Vagina (tissue), 2 donors: ENCODE measurements around the gene CRIP2. TPM values are rescaled to one million over a fixed set of nuclear protein-coding genes. Genes with fewer than 3 reads are reported as not detected.

ENCODE experiments used
- DNase-seq, 2 donors: peaks; one replicate each; pipeline ENCODE4 v3.0.0-alpha.2; 2017; ENCODE audit errors: extremely low spot score in 2 of 2
- H3K27ac ChIP-seq: fragments of 200-600 bp; sonication (generic); one replicate; pipeline ENCODE4 v1.5.1; 2019
- H3K27me3 ChIP-seq: fragments of 200-600 bp; sonication (generic); one replicate; pipeline ENCODE4 v1.5.1; 2019
- H3K36me3 ChIP-seq, 2 donors: fragments of 200-600 bp; sonication (generic); one replicate each; pipeline ENCODE4 v1.5.1; 2017 to 2019
- H3K4me1 ChIP-seq: fragments of 200-600 bp; sonication (generic); one replicate; pipeline ENCODE4 v1.5.1; 2019
- H3K4me3 ChIP-seq, 2 donors: fragments of 200-600 bp; sonication (generic); 1 replicate in 1 of 2; 2 replicates in 1 of 2; pipeline ENCODE4 v1.5.1; 2016 to 2019
- H3K9me3 ChIP-seq: fragments of 200-600 bp; sonication (generic); one replicate; pipeline ENCODE4 v1.5.1; 2019
- POLR2A ChIP-seq, 2 donors: fragments of 450-650 bp; IDR thresholded peaks; one replicate each; pipeline ENCODE4 v1.6.1; 2017; ENCODE audit warnings: antibody characterized with exemption in 2 of 2, mild to moderate bottlenecking in 2 of 2, moderate library complexity in 2 of 2
- POLR2AphosphoS5 ChIP-seq, 2 donors: sonication (generic); formaldehyde crosslinking; IDR thresholded peaks; one replicate each; pipeline ENCODE4 v1.9.0; 2017; ENCODE audit warnings: antibody characterized with exemption in 2 of 2, mild to moderate bottlenecking in 2 of 2, low read depth in 1 of 2; ENCODE audit not compliant: insufficient read depth in 1 of 2
- intact Hi-C: fragments of 100-400 bp; cut with DNase I; formaldehyde crosslinking; loops from one replicate; pipeline ENCODE4 v1.15.1; 2023
- total RNA-seq: library from RNA; depleted of rRNA; stranded (reverse); fragments of >200 nt; gene quantifications from one replicate; pipeline ENCODE4 v1.2.3, GENCODE V29; 2016
- TF ChIP-seq, protein P1 (sequence below), 3 experiments: fragments of 450-650 bp in 2 of 3; fragments of 200-600 bp in 1 of 3; sonication (generic) in 1 of 3; IDR thresholded peaks; one replicate each; pipeline ENCODE4 v1.5.1; 2017 to 2019; ENCODE audit warnings: antibody characterized with exemption in 3 of 3, mild to moderate bottlenecking in 2 of 3, moderate library complexity in 2 of 3

The CRIP2 gene
- total RNA-seq, 1 donor from 2014 or later, result 126 TPM

DNA sequence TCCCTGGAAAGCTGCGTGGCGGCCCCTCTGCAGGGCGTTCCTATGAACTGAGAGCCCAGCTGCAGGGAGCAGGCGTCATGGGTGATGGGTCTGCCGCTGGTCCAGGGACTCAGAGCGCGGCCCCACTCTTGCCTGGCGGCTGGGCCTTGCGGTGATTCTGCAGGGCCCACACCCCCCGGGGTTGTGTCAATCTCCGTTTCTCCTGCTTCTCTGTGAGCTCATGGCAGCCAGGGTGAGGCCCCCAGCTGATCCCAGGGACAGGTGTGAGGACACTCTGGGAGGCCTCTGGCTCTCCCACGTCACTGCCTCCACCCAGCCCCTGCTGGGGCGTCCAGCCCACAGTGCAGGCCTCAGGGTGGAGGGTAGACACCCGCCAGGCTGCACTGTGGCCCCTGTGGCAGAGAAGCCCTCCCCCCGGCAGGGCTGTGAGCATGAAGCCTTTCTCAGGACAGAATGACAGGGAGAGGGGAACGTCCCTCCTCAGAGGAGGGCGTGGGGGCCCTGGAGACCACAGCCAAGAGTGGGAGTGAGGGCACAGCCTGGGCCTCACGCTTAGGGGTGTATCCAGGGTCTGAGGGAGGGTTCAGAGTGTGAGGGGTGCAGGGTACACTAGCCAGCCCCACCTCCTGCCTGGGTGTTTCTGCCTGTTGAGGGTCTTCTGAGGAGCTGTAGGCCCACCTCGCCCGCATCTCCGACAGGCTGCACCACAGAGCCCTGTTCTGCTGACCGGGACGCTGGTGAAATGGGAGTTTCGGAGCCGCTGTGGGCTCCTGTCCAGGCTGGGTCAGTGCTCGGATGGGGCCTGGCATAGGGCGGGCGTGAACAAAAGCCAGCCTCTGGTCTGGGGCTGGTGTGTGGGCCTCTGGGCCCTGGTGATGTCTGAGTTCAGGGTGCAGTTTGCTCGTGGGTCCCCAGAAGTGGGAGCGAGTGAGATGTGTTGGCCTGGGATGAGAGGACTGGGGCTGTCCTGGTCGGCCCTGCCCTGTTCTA, 26.7 kb upstream of the CRIP2 start:
- H3K27me3 ChIP-seq, result no peaks in the 10 kb centered on the region
- peaks cover 0 to 22% of the 10 kb centered on the region in 2 donors for H3K36me3 ChIP-seq
- intact Hi-C loops, result loop anchor here (10.0 kb wide), 1 partner anchor 77 kb away; the partner anchor contains the start of gene TMEM121
- no peak for DNase-seq
- H3K9me3 ChIP-seq, result no peaks in the 10 kb centered on the region
- no peak overlapping the region for H3K4me3 ChIP-seq
- H3K27ac ChIP-seq, result no peak overlapping the region
- TF ChIP-seq POLR2AphosphoS5 (IDR thresholded peaks at IDR 0.05; ENCODE audit: insufficient read depth in 1 of 2, low read depth in 1 of 2) (no peak), POLR2A (IDR thresholded peaks at IDR 0.05) (no peak)
- TF ChIP-seq, protein P1, sequence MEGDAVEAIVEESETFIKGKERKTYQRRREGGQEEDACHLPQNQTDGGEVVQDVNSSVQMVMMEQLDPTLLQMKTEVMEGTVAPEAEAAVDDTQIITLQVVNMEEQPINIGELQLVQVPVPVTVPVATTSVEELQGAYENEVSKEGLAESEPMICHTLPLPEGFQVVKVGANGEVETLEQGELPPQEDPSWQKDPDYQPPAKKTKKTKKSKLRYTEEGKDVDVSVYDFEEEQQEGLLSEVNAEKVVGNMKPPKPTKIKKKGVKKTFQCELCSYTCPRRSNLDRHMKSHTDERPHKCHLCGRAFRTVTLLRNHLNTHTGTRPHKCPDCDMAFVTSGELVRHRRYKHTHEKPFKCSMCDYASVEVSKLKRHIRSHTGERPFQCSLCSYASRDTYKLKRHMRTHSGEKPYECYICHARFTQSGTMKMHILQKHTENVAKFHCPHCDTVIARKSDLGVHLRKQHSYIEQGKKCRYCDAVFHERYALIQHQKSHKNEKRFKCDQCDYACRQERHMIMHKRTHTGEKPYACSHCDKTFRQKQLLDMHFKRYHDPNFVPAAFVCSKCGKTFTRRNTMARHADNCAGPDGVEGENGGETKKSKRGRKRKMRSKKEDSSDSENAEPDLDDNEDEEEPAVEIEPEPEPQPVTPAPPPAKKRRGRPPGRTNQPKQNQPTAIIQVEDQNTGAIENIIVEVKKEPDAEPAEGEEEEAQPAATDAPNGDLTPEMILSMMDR (IDR thresholded peaks at IDR 0.05), result no peak
- H3K4me1 ChIP-seq, result peaks cover 12% of the 10 kb centered on the region

DNA sequence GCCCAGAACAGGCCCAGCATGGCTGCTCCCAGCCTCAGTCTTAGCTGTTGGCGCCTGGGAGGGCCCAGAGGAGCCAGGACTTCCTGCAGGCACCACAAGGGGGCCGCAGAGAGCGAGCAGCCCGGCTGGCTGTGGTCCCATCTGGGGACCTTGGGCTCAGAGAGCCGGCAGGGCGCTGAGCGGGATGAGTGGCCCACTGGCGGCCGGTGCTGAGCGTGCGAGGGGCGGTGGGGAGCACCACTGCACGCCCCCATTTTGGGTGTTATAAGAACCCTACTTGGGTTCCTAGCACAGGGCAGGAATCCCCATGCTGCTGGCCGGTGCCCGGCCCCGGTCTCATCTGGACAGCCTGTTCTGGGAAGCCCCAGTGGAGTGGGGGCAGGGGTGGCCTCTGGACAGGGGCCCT, 25.9 kb upstream of the CRIP2 start:
- Histone ChIP-seq H3K27ac (no peak overlapping the region), H3K4me3 (no peak overlapping the region), H3K4me1 (peaks cover 12% of the 10 kb centered on the region), H3K36me3 (peaks cover 0 to 20% of the 10 kb centered on the region in 2 donors), H3K27me3 (no peaks in the 10 kb centered on the region), H3K9me3 (no peaks in the 10 kb centered on the region)
- intact Hi-C loops, result loop anchor here (10.0 kb wide), 1 partner anchor 76 kb away; the partner anchor contains the start of gene TMEM121
- peak in 1 of 2 donors; percentile 40 for TF ChIP-seq POLR2AphosphoS5 (IDR thresholded peaks at IDR 0.05; ENCODE audit: insufficient read depth in 1 of 2, low read depth in 1 of 2)
- TF ChIP-seq POLR2A (IDR thresholded peaks at IDR 0.05), result no peak
- TF ChIP-seq, protein P1 (IDR thresholded peaks at IDR 0.05), result peak; percentile 66 to 78 (median 66)
- DNase-seq, result no peak

DNA sequence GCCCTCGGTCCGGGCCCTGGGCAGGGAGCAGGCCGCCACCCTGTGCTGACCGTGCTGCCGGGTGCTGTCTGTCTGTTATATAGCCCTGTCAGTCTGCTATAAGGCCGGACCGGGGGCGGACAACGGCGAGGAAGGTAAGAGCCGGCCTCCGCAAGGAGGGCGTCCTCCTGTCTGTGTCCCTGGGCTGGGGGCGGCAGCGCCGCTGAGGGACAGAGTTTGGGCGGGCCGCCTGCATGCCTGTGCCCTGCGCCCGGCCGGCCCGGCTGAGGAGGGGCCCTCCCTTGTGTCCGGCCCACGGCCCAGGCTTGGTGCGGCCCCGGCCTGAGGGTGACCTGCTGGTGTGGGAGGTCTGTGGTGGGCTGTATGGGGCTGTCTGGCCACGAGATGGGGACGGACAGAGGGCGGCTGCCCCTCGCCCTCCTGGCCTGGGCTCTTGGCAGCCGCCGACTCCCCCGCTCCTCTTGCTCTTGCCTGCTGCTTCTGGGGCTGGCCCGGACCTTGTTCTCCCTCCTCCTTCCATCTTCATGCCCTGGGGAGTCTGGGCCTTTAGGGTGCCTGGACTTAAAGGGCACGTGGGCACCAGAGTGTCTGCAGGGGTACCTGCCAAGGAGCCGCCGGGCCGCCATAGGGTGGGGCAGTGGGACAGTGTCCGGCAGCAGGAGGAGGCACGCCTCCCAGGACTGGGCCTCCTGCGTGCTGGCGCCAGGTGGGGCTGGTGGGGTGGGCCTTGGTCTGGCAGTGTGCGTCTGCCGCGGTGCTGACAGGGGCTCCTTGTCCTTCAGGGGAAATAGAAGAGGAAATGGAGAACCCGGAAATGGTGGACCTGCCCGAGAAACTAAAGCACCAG, 25.1 kb upstream of the CRIP2 start:
- no peak for DNase-seq
- Histone ChIP-seq H3K9me3 (no peaks in the 10 kb centered on the region), H3K36me3 (peaks cover 0 to 28% of the 10 kb centered on the region in 2 donors), H3K27ac (no peak overlapping the region), H3K4me1 (peaks cover 12% of the 10 kb centered on the region), H3K4me3 (no peak overlapping the region), H3K27me3 (no peaks in the 10 kb centered on the region)
- intact Hi-C loops, result loop anchor here (10.0 kb wide), 1 partner anchor 75 kb away; the partner anchor contains the start of gene TMEM121
- TF ChIP-seq POLR2AphosphoS5 (IDR thresholded peaks at IDR 0.05; ENCODE audit: insufficient read depth in 1 of 2, low read depth in 1 of 2) (no peak), POLR2A (IDR thresholded peaks at IDR 0.05) (no peak)
- TF ChIP-seq, protein P1 (IDR thresholded peaks at IDR 0.05), result no peak

DNA sequence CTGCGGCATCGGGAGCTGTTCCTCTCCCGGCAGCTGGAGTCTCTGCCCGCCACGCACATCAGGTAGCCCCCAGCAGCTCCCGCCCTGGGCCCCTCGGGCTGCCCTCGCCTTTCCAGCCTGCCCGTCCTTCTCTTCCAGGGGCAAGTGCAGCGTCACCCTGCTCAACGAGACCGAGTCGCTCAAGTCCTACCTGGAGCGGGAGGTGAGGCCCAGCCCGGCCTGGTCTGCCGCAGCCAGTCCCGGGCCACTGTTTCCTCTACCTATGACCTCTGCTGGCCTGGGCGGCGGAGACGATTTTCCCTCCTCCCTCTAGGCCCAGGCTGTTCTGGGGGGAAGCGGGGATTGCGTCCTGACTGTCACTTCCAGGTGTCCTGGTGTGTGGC, 24.5 kb upstream of the CRIP2 start:
- no peak overlapping the region for H3K27ac ChIP-seq
- H3K9me3 ChIP-seq, result no peaks in the 10 kb centered on the region
- H3K4me3 ChIP-seq, result no peak overlapping the region
- intact Hi-C loops, result no loop called here
- H3K27me3 ChIP-seq, result no peaks in the 10 kb centered on the region
- peaks cover 12% of the 10 kb centered on the region for H3K4me1 ChIP-seq
- DNase-seq, result no peak
- TF ChIP-seq POLR2AphosphoS5 (IDR thresholded peaks at IDR 0.05; ENCODE audit: insufficient read depth in 1 of 2, low read depth in 1 of 2), result no peak
- TF ChIP-seq, protein P1 (IDR thresholded peaks at IDR 0.05), result no peak
- TF ChIP-seq POLR2A (IDR thresholded peaks at IDR 0.05), result no peak
- peaks cover 0 to 34% of the 10 kb centered on the region in 2 donors for H3K36me3 ChIP-seq
